H9 (cell line): ENCODE data around the gene KATNIP. TPM values are rescaled to one million over a fixed set of nuclear protein-coding genes. Genes with fewer than 3 reads are reported as not detected.
A peak's percentile ranks its signal among the peaks of the same experiment; 100 is the strongest.

ENCODE experiments used
- DNase-seq: peaks from one replicate; pipeline ENCODE4 v3.0.0-alpha.2; 2017
- H2AFZ ChIP-seq: one replicate; pipeline ENCODE4 v1.6.1; 2013; ENCODE audit warnings: mild to moderate bottlenecking, low read length, control low read depth, moderate library complexity
- H2AK5ac ChIP-seq: 2 replicates; pipeline ENCODE4 v1.6.1; 2013; ENCODE audit warnings: low read length, control low read depth, mixed read lengths; ENCODE audit not compliant: insufficient read length
- H2BK120ac ChIP-seq: one replicate; pipeline ENCODE4 v1.6.1; 2013; ENCODE audit warnings: low read depth, mild to moderate bottlenecking, low read length, control low read depth, inconsistent platforms; ENCODE audit not compliant: poor library complexity, severe bottlenecking
- H2BK12ac ChIP-seq: 2 replicates; pipeline ENCODE4 v1.6.1; 2013; ENCODE audit warnings: low read length, control low read depth, mixed read lengths, low read depth; ENCODE audit not compliant: insufficient read length
- H2BK15ac ChIP-seq: 2 replicates; pipeline ENCODE4 v1.6.1; 2013; ENCODE audit warnings: low read depth, low read length, control low read depth
- H2BK20ac ChIP-seq: one replicate; pipeline ENCODE4 v1.6.1; 2013; ENCODE audit warnings: low read depth, mild to moderate bottlenecking, low read length, control low read depth, inconsistent platforms; ENCODE audit not compliant: poor library complexity, severe bottlenecking
- H2BK5ac ChIP-seq: 2 replicates; pipeline ENCODE4 v1.6.1; 2013; ENCODE audit warnings: low read length, control low read depth, mixed read lengths; ENCODE audit not compliant: insufficient read length
- H3K14ac ChIP-seq: 2 replicates; pipeline ENCODE4 v1.6.1; 2013; ENCODE audit warnings: low read length, control low read depth; ENCODE audit not compliant: insufficient read depth
- H3K18ac ChIP-seq: 2 replicates; pipeline ENCODE4 v1.6.1; 2013; ENCODE audit warnings: low read depth, mild to moderate bottlenecking, mixed read lengths, low read length, control low read depth; ENCODE audit not compliant: insufficient read length
- H3K23ac ChIP-seq: 2 replicates; pipeline ENCODE4 v1.6.1; 2013; ENCODE audit warnings: low read length, control low read depth, mixed read lengths, low read depth; ENCODE audit not compliant: insufficient read length
- H3K23me2 ChIP-seq: 2 replicates; pipeline ENCODE4 v1.6.1; 2013; ENCODE audit warnings: low read depth, mild to moderate bottlenecking, mixed read lengths, low read length, control low read depth; ENCODE audit not compliant: insufficient read length, poor library complexity, severe bottlenecking
- H3K27ac ChIP-seq: 2 replicates; pipeline ENCODE4 v1.5.1; 2013; ENCODE audit warnings: low read length, control low read depth, mixed read lengths, low read depth; ENCODE audit not compliant: insufficient read length
- H3K27me3 ChIP-seq: 2 replicates; pipeline ENCODE4 v1.6.1; 2013; ENCODE audit warnings: low read length, control low read depth, inconsistent platforms; ENCODE audit not compliant: insufficient read depth
- H3K4ac ChIP-seq: 2 replicates; pipeline ENCODE4 v1.6.1; 2013; ENCODE audit warnings: low read depth, mild to moderate bottlenecking, control low read depth, inconsistent platforms, low read length, moderate library complexity
- H3K4me1 ChIP-seq: 2 replicates; pipeline ENCODE4 v1.6.1; 2013; ENCODE audit warnings: low read length, control low read depth, inconsistent platforms; ENCODE audit not compliant: insufficient read depth
- H3K4me2 ChIP-seq: 2 replicates; pipeline ENCODE4 v1.6.1; 2013; ENCODE audit warnings: low read length, control low read depth, mixed read lengths; ENCODE audit not compliant: insufficient read length, insufficient read depth
- H3K56ac ChIP-seq: 2 replicates; pipeline ENCODE4 v1.6.1; 2013; ENCODE audit warnings: low read depth, mild to moderate bottlenecking, mixed read lengths, low read length, control low read depth; ENCODE audit not compliant: insufficient read length
- H3K79me1 ChIP-seq: 2 replicates; pipeline ENCODE4 v1.6.1; 2013; ENCODE audit warnings: low read depth, mild to moderate bottlenecking, moderate library complexity, low read length, control low read depth, inconsistent platforms; ENCODE audit not compliant: insufficient read depth, poor library complexity, severe bottlenecking
- H3K79me2 ChIP-seq: 2 replicates; pipeline ENCODE4 v1.6.1; 2013; ENCODE audit warnings: low read length, control low read depth, inconsistent platforms; ENCODE audit not compliant: insufficient read depth
- H3K9ac ChIP-seq: 2 replicates; pipeline ENCODE4 v1.6.1; 2013; ENCODE audit warnings: low read length, control low read depth, mixed read lengths; ENCODE audit not compliant: insufficient read length; ENCODE audit errors: extremely low read depth
- H3K9me3 ChIP-seq: one replicate; pipeline ENCODE4 v1.6.1; 2013; ENCODE audit warnings: low read depth, low read length, inconsistent platforms; ENCODE audit not compliant: control insufficient read depth
- H3T11ph ChIP-seq: one replicate; pipeline ENCODE4 v1.6.1; 2013; ENCODE audit warnings: mild to moderate bottlenecking, low read length, control low read depth, inconsistent platforms
- H4K20me1 ChIP-seq: one replicate; pipeline ENCODE4 v1.6.1; 2013; ENCODE audit not compliant: control insufficient read depth, insufficient read length, insufficient read depth
- H4K5ac ChIP-seq: 2 replicates; pipeline ENCODE4 v1.6.1; 2013; ENCODE audit warnings: low read depth, mild to moderate bottlenecking, mixed read lengths, low read length, control low read depth; ENCODE audit not compliant: insufficient read length
- H4K8ac ChIP-seq: replicated peaks from 2 replicates; pipeline ENCODE4 v1.6.1; 2013; ENCODE audit warnings: low read length, control low read depth, mixed read lengths, low read depth; ENCODE audit not compliant: insufficient read length
- H4K91ac ChIP-seq: 2 replicates; pipeline ENCODE4 v1.6.1; 2013; ENCODE audit warnings: low read depth, mild to moderate bottlenecking, moderate library complexity, mixed read lengths, low read length, control low read depth; ENCODE audit not compliant: insufficient read length
- H3K27ac Mint-ChIP-seq, 3 experiments: 2 replicates in 2 of 3; 3 replicates in 1 of 3; pipeline ENCODE4 v1.8.0; 2020 to 2021; ENCODE audit warnings: mixed read lengths in 3 of 3, mild to moderate bottlenecking in 1 of 3, moderate library complexity in 1 of 3
- H3K27me3 Mint-ChIP-seq: 2 replicates; pipeline ENCODE4 v1.8.0; 2021; ENCODE audit warnings: low read depth, mild to moderate bottlenecking, moderate library complexity, mixed read lengths
- H3K36me3 Mint-ChIP-seq, 3 experiments: 2 replicates in 2 of 3; 3 replicates in 1 of 3; pipeline ENCODE4 v1.8.0; 2020 to 2021; ENCODE audit warnings: low read depth in 3 of 3, mixed read lengths in 3 of 3; ENCODE audit not compliant: insufficient read depth in 1 of 3
- H3K4me1 Mint-ChIP-seq, 2 experiments: 2 replicates each; pipeline ENCODE4 v1.8.0; 2020; ENCODE audit warnings: mixed read lengths in 2 of 2
- H3K4me3 Mint-ChIP-seq, 2 experiments: 2 replicates in 1 of 2; 3 replicates in 1 of 2; pipeline ENCODE4 v1.8.0; 2020 to 2021; ENCODE audit warnings: mild to moderate bottlenecking in 2 of 2, mixed read lengths in 2 of 2, moderate library complexity in 1 of 2
- H3K9me3 Mint-ChIP-seq, 2 experiments: 2 replicates in 1 of 2; 3 replicates in 1 of 2; pipeline ENCODE4 v1.8.0; 2020; ENCODE audit warnings: mild to moderate bottlenecking in 2 of 2, mixed read lengths in 2 of 2, moderate library complexity in 1 of 2
- WGBS: extraction: QIAGEN DNeasy Blood & Tissue Kit; methylation state at CpG from one replicate; pipeline ENCODE4 v1.1.7; 2013; ENCODE audit warnings: missing lambda C conversion rate, low lambda C conversion rate, mixed read lengths; ENCODE audit not compliant: insufficient read length; ENCODE audit errors: extremely low coverage; 5-methylcytosine and 5-hydroxymethylcytosine counted together
- total RNA-seq: library from RNA; stranded (reverse); gene quantifications from 2 replicates; pipeline ENCODE4 v1.2.1, GENCODE V29; 2021
- TF ChIP-seq, protein P1 (sequence below): fragments of 200-600 bp; sonication (generic); conservative IDR thresholded peaks from 3 replicates; pipeline ENCODE4 v1.8.0; 2021; ENCODE audit warnings: antibody characterized with exemption, mild to moderate bottlenecking

Gene KATNIP
- total RNA-seq, 1 experiment from 2014 or later: 13.2 TPM

- no peak overlapping the region for H3K27ac ChIP-seq
- peaks cover 3% of the 10 kb centered on the region for H3K23me2 ChIP-seq
- DNase-seq: no peak
- TF ChIP-seq, protein P1, sequence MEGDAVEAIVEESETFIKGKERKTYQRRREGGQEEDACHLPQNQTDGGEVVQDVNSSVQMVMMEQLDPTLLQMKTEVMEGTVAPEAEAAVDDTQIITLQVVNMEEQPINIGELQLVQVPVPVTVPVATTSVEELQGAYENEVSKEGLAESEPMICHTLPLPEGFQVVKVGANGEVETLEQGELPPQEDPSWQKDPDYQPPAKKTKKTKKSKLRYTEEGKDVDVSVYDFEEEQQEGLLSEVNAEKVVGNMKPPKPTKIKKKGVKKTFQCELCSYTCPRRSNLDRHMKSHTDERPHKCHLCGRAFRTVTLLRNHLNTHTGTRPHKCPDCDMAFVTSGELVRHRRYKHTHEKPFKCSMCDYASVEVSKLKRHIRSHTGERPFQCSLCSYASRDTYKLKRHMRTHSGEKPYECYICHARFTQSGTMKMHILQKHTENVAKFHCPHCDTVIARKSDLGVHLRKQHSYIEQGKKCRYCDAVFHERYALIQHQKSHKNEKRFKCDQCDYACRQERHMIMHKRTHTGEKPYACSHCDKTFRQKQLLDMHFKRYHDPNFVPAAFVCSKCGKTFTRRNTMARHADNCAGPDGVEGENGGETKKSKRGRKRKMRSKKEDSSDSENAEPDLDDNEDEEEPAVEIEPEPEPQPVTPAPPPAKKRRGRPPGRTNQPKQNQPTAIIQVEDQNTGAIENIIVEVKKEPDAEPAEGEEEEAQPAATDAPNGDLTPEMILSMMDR: no peak
- no peak overlapping the region for H2AFZ ChIP-seq
- no peak overlapping the region for H4K91ac ChIP-seq
- no peak overlapping the region for H2AK5ac ChIP-seq
- no peak overlapping the region for H2BK5ac ChIP-seq
- H3K4me1 Mint-ChIP-seq: peaks cover 3 to 15% of the 10 kb centered on the region in 2 experiments; a peak in 2 of 4 replicates
- H3K23ac ChIP-seq: no peak overlapping the region
- H2BK120ac ChIP-seq: no peak overlapping the region
- no peak overlapping the region for H3K56ac ChIP-seq
- H3K4me1 ChIP-seq: no peaks in the 10 kb centered on the region
- H3K36me3 Mint-ChIP-seq: peaks cover 46 to 67% (median 65%) of the 10 kb centered on the region in 3 experiments
- no peaks in the 10 kb centered on the region for H3K9me3 ChIP-seq
- H2BK15ac ChIP-seq: no peak overlapping the region
- no peak overlapping the region for H3K4ac ChIP-seq
- H4K20me1 ChIP-seq: no peaks in the 10 kb centered on the region
- 0 out of 7 replicates have a peak overlapping the region, but pooled peaks of 1 of the 3 experiments have one; percentile 28 for H3K27ac Mint-ChIP-seq
- H3T11ph ChIP-seq: no peak overlapping the region
- no peak overlapping the region for H3K14ac ChIP-seq
- H3K79me1 ChIP-seq: peaks cover 6% of the 10 kb centered on the region
- H3K18ac ChIP-seq: no peak overlapping the region
- no peak overlapping the region for H4K8ac ChIP-seq
- H2BK20ac ChIP-seq: no peak overlapping the region
- no peaks in the 10 kb centered on the region for H3K9me3 Mint-ChIP-seq
- H2BK12ac ChIP-seq: no peak overlapping the region
- no peaks in the 10 kb centered on the region for H3K27me3 ChIP-seq
- no peak overlapping the region for H4K5ac ChIP-seq
- whole genome bisulfite sequencing: no CpG with 5 or more reads among the region's 4 CpGs
- no peak overlapping the region for H3K9ac ChIP-seq
- no peaks in the 10 kb centered on the region for H3K27me3 Mint-ChIP-seq
- H3K4me2 ChIP-seq: no peak overlapping the region
- peaks cover 10% of the 10 kb centered on the region; the same call in 1 of the 2 replicates for H3K79me2 ChIP-seq
- H3K4me3 Mint-ChIP-seq: no peak overlapping the region
These were observed 5.3 kb upstream of the KATNIP start for GRCh38 chr16:27544671-27545070.
